K562 (cell line): ENCODE data around the gene SNX9. TPM values are rescaled to one million over a fixed set of nuclear protein-coding genes. Genes with fewer than 3 reads are reported as not detected.
A peak's percentile ranks its signal among the peaks of the same experiment; 100 is the strongest.

Experiments
- GATAD2B ChIP-seq: fragments of 450-650 bp; IDR thresholded peaks from 2 replicates; pipeline ENCODE4 v1.6.1; 2017; ENCODE audit warnings: mild to moderate bottlenecking, borderline replicate concordance
- HDAC1 ChIP-seq, 2 experiments: fragments of 450-650 bp; IDR thresholded peaks; 2 replicates each; pipeline ENCODE4 v1.6.1; 2016 to 2017; ENCODE audit warnings: inconsistent platforms in 1 of 2, mild to moderate bottlenecking in 1 of 2, moderate library complexity in 1 of 2
- JUNB ChIP-seq: fragments of 450-650 bp; formaldehyde crosslinking; conservative IDR thresholded peaks from 2 replicates; pipeline ENCODE4 v1.4.0; 2020; ENCODE audit warnings: mild to moderate bottlenecking
- TAF1 ChIP-seq: IDR thresholded peaks from 2 replicates; pipeline ENCODE4 v1.6.1; 2011; ENCODE audit warnings: mild to moderate bottlenecking, low read length, moderate library complexity; ENCODE audit not compliant: insufficient read depth, control insufficient read depth, severe bottlenecking; ENCODE audit errors: extremely low read depth
- polyA plus RNA-seq, 8 experiments: library from polyadenylated mRNA; depleted of rRNA in 4 of 8; stranded (reverse) in 5 of 8; unstranded in 3 of 8; fragments of >200 nt; fragmentation: Nextera tagmentation in 2 of 8; fragmentation: Illumina TruSeq in 1 of 8; extraction: Ambion mirVana in 2 of 8; extraction: Trizol in 1 of 8; gene quantifications; 2 replicates each; pipeline versions ENCODE4 v1.2.1 to v1.2.3, GENCODE V29; 2011 to 2014; ENCODE audit warnings: inconsistent platforms in 1 of 8, missing spikeins in 1 of 8
- total RNA-seq, 7 experiments: library from RNA; depleted of rRNA in 6 of 7; stranded (reverse); fragments of >200 nt in 6 of 7; fragmentation: Illumina TruSeq in 2 of 7; extraction: Trizol in 2 of 7; gene quantifications; 2 replicates each; pipeline versions ENCODE4 v1.2.1 to v1.2.3, GENCODE V29; 2011 to 2021; ENCODE audit warnings: low replicate concordance in 1 of 7
- TF ChIP-seq, protein P1 (sequence below): fragments of 150-350 bp; conservative IDR thresholded peaks from 2 replicates; pipeline ENCODE4 v1.6.1; 2014; ENCODE audit warnings: low read length
- TF ChIP-seq, protein P2 (sequence below): fragments of 250-450 bp; sonication (Bioruptor Pico); IDR thresholded peaks from 2 replicates; pipeline ENCODE4 v1.5.0; 2021

Gene SNX9
- total and polyA plus RNA-seq, 9 of the 15 experiments (the other 6 are each of a cell fraction or from before 2014, with no cell fraction given), result 6.0 to 81.7 (median 57.1) TPM

DNA sequence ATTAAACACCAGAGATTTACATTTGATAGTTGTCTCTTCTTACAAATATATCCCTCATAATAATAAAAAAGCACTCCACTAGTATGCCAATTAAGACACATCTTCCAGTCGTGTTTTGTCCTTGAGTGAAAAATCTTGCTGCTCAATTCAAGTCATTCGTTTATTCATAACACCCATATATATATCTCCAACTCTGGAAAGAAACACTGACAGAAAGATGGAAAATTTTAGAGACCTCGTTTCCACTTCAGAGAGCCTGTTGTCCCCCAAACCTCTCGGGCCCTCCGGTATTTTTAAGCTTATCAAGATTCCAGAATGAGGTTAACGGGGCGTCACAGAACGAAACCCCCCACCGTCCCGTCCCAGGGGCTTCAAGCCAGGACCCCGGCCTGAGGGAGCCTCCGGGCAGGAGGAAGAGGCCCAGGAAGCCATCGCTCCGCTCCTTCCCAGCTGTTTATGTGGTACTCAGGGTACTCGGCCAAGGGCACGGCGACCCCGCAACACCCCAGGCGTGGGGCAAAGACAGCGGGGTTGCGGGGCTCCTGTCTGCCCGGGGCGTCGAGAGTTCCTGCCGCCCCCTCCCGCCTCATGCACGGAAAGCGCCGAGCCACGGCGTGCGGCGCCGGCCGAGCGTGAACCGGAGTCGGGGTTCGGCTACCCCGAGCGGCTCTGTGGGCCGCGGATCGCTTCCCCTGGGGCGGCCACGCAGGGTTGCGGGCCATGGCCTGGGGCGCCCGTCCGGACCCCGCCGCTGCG, 623 bp upstream of the SNX9 start (continued):
- TF ChIP-seq, protein P1, sequence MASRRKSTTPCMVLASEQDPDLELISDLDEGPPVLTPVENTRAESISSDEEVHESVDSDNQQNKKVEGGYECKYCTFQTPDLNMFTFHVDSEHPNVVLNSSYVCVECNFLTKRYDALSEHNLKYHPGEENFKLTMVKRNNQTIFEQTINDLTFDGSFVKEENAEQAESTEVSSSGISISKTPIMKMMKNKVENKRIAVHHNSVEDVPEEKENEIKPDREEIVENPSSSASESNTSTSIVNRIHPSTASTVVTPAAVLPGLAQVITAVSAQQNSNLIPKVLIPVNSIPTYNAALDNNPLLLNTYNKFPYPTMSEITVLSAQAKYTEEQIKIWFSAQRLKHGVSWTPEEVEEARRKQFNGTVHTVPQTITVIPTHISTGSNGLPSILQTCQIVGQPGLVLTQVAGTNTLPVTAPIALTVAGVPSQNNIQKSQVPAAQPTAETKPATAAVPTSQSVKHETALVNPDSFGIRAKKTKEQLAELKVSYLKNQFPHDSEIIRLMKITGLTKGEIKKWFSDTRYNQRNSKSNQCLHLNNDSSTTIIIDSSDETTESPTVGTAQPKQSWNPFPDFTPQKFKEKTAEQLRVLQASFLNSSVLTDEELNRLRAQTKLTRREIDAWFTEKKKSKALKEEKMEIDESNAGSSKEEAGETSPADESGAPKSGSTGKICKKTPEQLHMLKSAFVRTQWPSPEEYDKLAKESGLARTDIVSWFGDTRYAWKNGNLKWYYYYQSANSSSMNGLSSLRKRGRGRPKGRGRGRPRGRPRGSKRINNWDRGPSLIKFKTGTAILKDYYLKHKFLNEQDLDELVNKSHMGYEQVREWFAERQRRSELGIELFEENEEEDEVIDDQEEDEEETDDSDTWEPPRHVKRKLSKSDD, result no peak
- TF ChIP-seq JUNB (CRISPR knock-in tag) (no peak), HDAC1 (IDR thresholded peaks at IDR 0.05) (0 out of 4 replicates have a peak, but pooled peaks of 1 of the 2 experiments have one; percentile 13), GATAD2B (no peak; the same call in 1 of the 2 replicates), TAF1 (no peak)
- TF ChIP-seq, protein P2, sequence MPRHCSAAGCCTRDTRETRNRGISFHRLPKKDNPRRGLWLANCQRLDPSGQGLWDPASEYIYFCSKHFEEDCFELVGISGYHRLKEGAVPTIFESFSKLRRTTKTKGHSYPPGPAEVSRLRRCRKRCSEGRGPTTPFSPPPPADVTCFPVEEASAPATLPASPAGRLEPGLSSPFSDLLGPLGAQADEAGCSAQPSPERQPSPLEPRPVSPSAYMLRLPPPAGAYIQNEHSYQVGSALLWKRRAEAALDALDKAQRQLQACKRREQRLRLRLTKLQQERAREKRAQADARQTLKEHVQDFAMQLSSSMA (CRISPR knock-in tag), result no peak
